ENCODE measurements around the gene COL18A1.

GRCh38 chr21:45386336-45386727 is 18.6 kb upstream of the COL18A1 start:
- TF ChIP-seq CTCF (IDR thresholded peaks at IDR 0.05), result no peak
- TF ChIP-seq POLR2A (IDR thresholded peaks at IDR 0.05), result no peak
